Effector memory CD4-positive, alpha-beta T cell (primary cell): Measurements from ENCODE around the gene DSCAML1.

Source experiments
- DNase-seq, 3 donors: peaks; one replicate each; pipeline ENCODE4 v3.0.0-alpha.2; 2020
- H3K27ac ChIP-seq: 2 replicates; pipeline ENCODE4 v1.7.0; 2013; ENCODE audit warnings: mild to moderate bottlenecking, low read length, moderate library complexity; ENCODE audit not compliant: insufficient read depth, poor library complexity, severe bottlenecking
- H3K27me3 ChIP-seq: replicated peaks from 2 replicates; pipeline ENCODE4 v1.7.0; 2013; ENCODE audit warnings: mild to moderate bottlenecking, low read length; ENCODE audit not compliant: insufficient read depth, control insufficient read depth, poor library complexity, severe bottlenecking
- H3K36me3 ChIP-seq: 2 replicates; pipeline ENCODE4 v1.7.0; 2013; ENCODE audit warnings: mild to moderate bottlenecking, low read length, moderate library complexity; ENCODE audit not compliant: control insufficient read depth, insufficient read depth
- H3K4me1 ChIP-seq: 2 replicates; pipeline ENCODE4 v1.7.0; 2013; ENCODE audit warnings: low read length, mild to moderate bottlenecking; ENCODE audit not compliant: control insufficient read depth, insufficient read depth, poor library complexity, severe bottlenecking
- H3K4me3 ChIP-seq: 2 replicates; pipeline ENCODE4 v1.7.0; 2013; ENCODE audit warnings: low read length, low read depth, mild to moderate bottlenecking; ENCODE audit not compliant: insufficient read depth, poor library complexity, severe bottlenecking
- H3K9me3 ChIP-seq: 2 replicates; pipeline ENCODE4 v1.7.0; 2013; ENCODE audit warnings: mild to moderate bottlenecking, low read length, moderate library complexity; ENCODE audit not compliant: control insufficient read depth

DSCAML1 gene

GRCh38 chr11:117528097-117528721 lies 268.8 kb downstream of the DSCAML1 start:
- no peak overlapping the region for H3K4me3 ChIP-seq
- H3K4me1 ChIP-seq = no peaks in the 10 kb centered on the region
- H3K36me3 ChIP-seq = no peaks in the 10 kb centered on the region
- no peak for DNase-seq
- H3K9me3 ChIP-seq = no peaks in the 10 kb centered on the region
- H3K27ac ChIP-seq = no peak overlapping the region
- H3K27me3 ChIP-seq = no peaks in the 10 kb centered on the region

GRCh38 chr11:117527271-117527670 lies 269.7 kb downstream of the DSCAML1 start:
- H3K36me3 ChIP-seq = no peaks in the 10 kb centered on the region
- DNase-seq = no peak
- no peaks in the 10 kb centered on the region for H3K4me1 ChIP-seq
- no peaks in the 10 kb centered on the region for H3K27me3 ChIP-seq
- H3K4me3 ChIP-seq = no peak overlapping the region
- H3K9me3 ChIP-seq = no peaks in the 10 kb centered on the region
- H3K27ac ChIP-seq = no peak overlapping the region

DNA sequence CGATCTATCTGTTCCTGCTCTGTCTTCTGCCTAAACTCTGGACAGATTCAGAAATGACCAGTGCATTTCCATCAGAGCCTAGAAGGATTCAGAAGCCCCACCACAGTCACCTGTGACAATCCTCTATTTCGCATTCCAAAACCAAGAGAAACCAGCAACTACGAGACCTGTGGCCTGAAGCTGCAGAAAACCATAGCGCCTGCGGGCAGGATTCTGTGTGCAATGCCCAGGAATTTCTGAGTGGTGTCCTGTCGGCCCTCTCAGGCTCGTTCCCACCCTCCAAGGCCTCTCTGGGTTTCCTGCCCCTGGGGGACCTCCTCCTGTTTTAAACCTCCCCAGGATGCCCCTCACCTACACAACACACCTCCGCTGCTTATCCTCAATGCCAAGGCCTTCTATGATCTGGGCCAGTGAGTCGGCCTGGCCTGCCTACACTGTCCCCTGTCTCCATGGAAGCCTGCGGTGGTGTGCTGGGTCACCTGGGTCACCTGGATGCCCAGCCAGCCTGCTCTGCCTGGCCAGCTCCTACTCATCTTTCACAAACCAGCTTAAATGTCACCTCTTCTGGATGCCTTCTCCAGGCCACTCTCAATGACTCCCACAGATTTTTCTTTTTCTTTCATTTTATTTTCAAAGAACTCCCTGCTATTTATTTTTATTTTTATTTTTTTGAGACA lies 271.0 kb downstream of the DSCAML1 start:
- no peak for DNase-seq
- H3K4me1 ChIP-seq = no peaks in the 10 kb centered on the region
- H3K36me3 ChIP-seq = no peaks in the 10 kb centered on the region
- no peak overlapping the region for H3K27ac ChIP-seq
- no peaks in the 10 kb centered on the region for H3K9me3 ChIP-seq
- H3K4me3 ChIP-seq = no peak overlapping the region
- no peaks in the 10 kb centered on the region for H3K27me3 ChIP-seq

GRCh38 chr11:117524468-117525183 lies 272.4 kb downstream of the DSCAML1 start:
- Histone ChIP-seq H3K27me3 (no peaks in the 10 kb centered on the region), H3K4me3 (no peak overlapping the region), H3K4me1 (no peaks in the 10 kb centered on the region), H3K36me3 (no peaks in the 10 kb centered on the region), H3K9me3 (no peaks in the 10 kb centered on the region), H3K27ac (no peak overlapping the region)
- DNase-seq = no peak

GRCh38 chr11:117523680-117524079 lies 273.3 kb downstream of the DSCAML1 start:
- Histone ChIP-seq H3K4me3 (no peak overlapping the region), H3K9me3 (no peaks in the 10 kb centered on the region), H3K27me3 (no peaks in the 10 kb centered on the region), H3K36me3 (no peaks in the 10 kb centered on the region), H3K27ac (no peak overlapping the region), H3K4me1 (no peaks in the 10 kb centered on the region)
- DNase-seq = no peak

DNA sequence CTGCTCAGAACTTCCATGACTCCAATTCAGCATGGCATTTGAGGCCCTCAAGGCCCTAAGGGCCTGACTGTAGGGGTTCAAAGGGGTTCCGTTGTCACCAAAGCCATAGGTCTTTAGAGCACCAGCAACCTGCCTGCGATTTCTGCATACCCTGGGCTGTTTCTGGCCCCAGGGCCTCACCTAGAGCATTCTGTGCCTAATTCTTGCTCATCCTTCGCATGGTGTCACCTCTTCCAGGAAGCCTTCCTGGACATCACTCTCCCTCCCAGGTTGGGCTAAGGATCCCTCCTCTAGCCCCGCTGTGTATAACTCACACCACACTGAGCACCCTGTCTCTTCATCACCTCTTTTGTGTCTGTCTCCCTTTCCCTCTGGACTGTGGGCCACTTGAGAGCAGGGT lies 275.0 kb downstream of the DSCAML1 start:
- Histone ChIP-seq H3K27ac (no peak overlapping the region), H3K4me1 (no peaks in the 10 kb centered on the region), H3K9me3 (no peaks in the 10 kb centered on the region), H3K36me3 (no peaks in the 10 kb centered on the region), H3K27me3 (no peaks in the 10 kb centered on the region), H3K4me3 (no peak overlapping the region)
- DNase-seq = no peak

GRCh38 chr11:117520966-117521365 lies 276.1 kb downstream of the DSCAML1 start:
- Histone ChIP-seq H3K4me1 (no peaks in the 10 kb centered on the region), H3K27ac (no peak overlapping the region), H3K9me3 (no peaks in the 10 kb centered on the region), H3K4me3 (no peak overlapping the region), H3K36me3 (no peaks in the 10 kb centered on the region), H3K27me3 (no peaks in the 10 kb centered on the region)
- DNase-seq = no peak

DNA sequence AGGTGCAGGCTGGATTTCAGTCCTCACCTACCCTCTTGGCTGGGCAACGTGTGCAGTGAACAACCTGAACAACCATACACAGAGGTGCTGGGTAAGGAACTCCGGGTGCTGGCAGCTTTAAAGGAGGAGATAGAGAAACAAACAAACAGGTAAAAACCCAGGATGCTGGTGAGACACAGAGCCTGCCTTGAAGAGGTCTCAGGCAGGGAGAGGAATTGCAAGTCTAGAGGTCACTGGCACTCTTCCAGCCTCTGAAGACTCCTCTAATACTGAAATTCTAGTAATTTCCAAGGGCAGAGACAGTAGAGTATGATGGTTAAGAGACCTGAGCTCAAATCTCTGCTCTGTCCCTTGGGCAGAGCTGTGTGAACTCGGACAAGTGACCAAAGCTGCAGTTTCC lies 276.8 kb downstream of the DSCAML1 start:
- no peaks in the 10 kb centered on the region for H3K27me3 ChIP-seq
- no peak overlapping the region for H3K27ac ChIP-seq
- no peaks in the 10 kb centered on the region for H3K4me1 ChIP-seq
- no peak for DNase-seq
- no peak overlapping the region for H3K4me3 ChIP-seq
- H3K36me3 ChIP-seq = no peaks in the 10 kb centered on the region
- H3K9me3 ChIP-seq = no peaks in the 10 kb centered on the region

GRCh38 chr11:117519590-117519989 lies 277.4 kb downstream of the DSCAML1 start:
- Histone ChIP-seq H3K27ac (no peak overlapping the region), H3K9me3 (no peaks in the 10 kb centered on the region), H3K4me3 (no peak overlapping the region), H3K36me3 (no peaks in the 10 kb centered on the region), H3K27me3 (no peaks in the 10 kb centered on the region), H3K4me1 (no peaks in the 10 kb centered on the region)
- no peak for DNase-seq

DNA sequence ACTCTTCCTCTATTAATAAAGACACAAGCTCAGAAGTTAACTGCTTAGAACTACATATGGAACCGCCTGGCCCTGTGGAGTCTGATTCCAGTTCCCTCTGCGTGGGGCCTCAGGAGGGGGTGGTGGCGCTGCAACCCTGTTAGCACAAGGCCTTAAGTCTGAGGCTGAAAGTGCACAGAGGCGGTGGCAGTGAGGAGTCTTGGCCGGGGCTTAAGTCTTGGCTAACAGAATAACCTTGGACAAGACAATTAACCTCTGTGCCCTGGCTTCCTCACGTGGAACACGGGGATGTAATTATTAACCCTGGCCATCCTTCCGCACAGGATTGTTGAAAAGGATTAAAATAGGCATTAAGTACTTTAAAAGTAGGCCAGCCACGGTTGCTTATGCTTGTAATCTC lies 277.8 kb downstream of the DSCAML1 start:
- Histone ChIP-seq H3K9me3 (no peaks in the 10 kb centered on the region), H3K36me3 (no peaks in the 10 kb centered on the region), H3K4me1 (no peaks in the 10 kb centered on the region), H3K4me3 (no peak overlapping the region), H3K27ac (no peak overlapping the region), H3K27me3 (no peaks in the 10 kb centered on the region)
- DNase-seq = no peak
